ENCODE measurements around the gene LONRF3.

DNA sequence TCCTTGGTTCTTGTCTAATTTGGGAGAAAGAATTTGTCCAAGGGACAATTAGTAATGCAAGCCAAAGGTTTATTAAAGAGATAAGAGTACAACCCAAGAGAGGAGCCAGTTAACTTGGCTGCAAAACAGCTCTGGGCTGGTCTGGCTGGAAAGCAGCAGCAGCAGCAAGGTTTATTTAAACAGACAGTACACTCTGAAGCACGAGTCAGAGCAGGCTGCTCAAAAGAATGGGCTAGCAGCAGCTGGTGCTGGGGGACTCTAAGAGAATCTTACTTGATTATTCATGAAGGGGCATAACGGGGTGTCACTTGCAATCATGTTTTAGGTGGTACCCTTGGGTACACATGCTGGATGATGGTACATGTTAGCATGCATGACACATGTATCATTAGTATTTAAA, 81.3 kb downstream of the LONRF3 start:
- TF ChIP-seq L3MBTL2 (conservative IDR thresholded peaks at IDR 0.05) (no peak), LEF1 (IDR thresholded peaks at IDR 0.05; ENCODE audit: borderline replicate concordance) (no peak), BHLHE40 (IDR thresholded peaks at IDR 0.05; ENCODE audit: borderline replicate concordance) (no peak), FOXK2 (IDR thresholded peaks at IDR 0.05) (no peak), FOXM1 (IDR thresholded peaks at IDR 0.05; ENCODE audit: borderline replicate concordance) (no peak), SP1 (IDR thresholded peaks at IDR 0.05) (no peak), SUZ12 (IDR thresholded peaks at IDR 0.05) (no peak), ELF4 (IDR thresholded peaks at IDR 0.05) (no peak), FOXA1 (IDR thresholded peaks at IDR 0.05) (no peak)
